Esophagus muscularis mucosa (tissue), 4 donors: ENCODE data around the gene ARHGEF40. TPM values are rescaled to one million over a fixed set of nuclear protein-coding genes. Genes with fewer than 3 reads are reported as not detected.
A peak's percentile ranks its signal among the peaks of the same experiment; 100 is the strongest.

Source experiments
- DNase-seq: peaks from one replicate; pipeline ENCODE4 v3.0.0-alpha.2; 2017; ENCODE audit errors: extremely low spot score
- H3K27ac ChIP-seq, 4 donors: fragments of 200-600 bp; sonication (generic); replicated peaks in 1 of 4; 1 replicate in 3 of 4; 2 replicates in 1 of 4; pipeline ENCODE4 v1.5.1; 2016 to 2019; ENCODE audit warnings: mild to moderate bottlenecking in 1 of 4
- H3K27me3 ChIP-seq, 4 donors: fragments of 200-600 bp; sonication (generic); one replicate each; pipeline versions ENCODE4 v1.5.1 to v1.6.0; 2016 to 2019
- H3K36me3 ChIP-seq, 4 donors: fragments of 200-600 bp; sonication (generic); one replicate each; pipeline ENCODE4 v1.5.1; 2016 to 2019
- H3K4me1 ChIP-seq, 4 donors: fragments of 200-600 bp; sonication (generic); one replicate each; pipeline ENCODE4 v1.5.1; 2016 to 2019
- H3K4me3 ChIP-seq, 4 donors: fragments of 200-600 bp; sonication (generic); 1 replicate in 2 of 4; 2 replicates in 2 of 4; pipeline ENCODE4 v1.5.1; 2016 to 2019; ENCODE audit warnings: mild to moderate bottlenecking in 4 of 4, moderate library complexity in 1 of 4
- H3K9me3 ChIP-seq, 4 donors: fragments of 200-600 bp; sonication (generic); 1 replicate in 3 of 4; 2 replicates in 1 of 4; pipeline ENCODE4 v1.5.1; 2016 to 2019
- EP300 ChIP-seq: sonication (generic); formaldehyde crosslinking; IDR thresholded peaks from one replicate; pipeline ENCODE4 v1.6.1; 2017; ENCODE audit warnings: antibody characterized with exemption
- POLR2A ChIP-seq: fragments of 450-650 bp; IDR thresholded peaks from one replicate; pipeline ENCODE4 v1.6.1; 2017; ENCODE audit warnings: antibody characterized with exemption, moderate library complexity, mild to moderate bottlenecking, low read depth
- POLR2AphosphoS5 ChIP-seq, 2 donors: sonication (generic); formaldehyde crosslinking; IDR thresholded peaks; one replicate each; pipeline ENCODE4 v1.6.1; 2017; ENCODE audit warnings: antibody characterized with exemption in 2 of 2
- WGBS: methylation state at CpG from one replicate; pipeline ENCODE4 v1.1.5; 2018; 5-methylcytosine and 5-hydroxymethylcytosine counted together
- intact Hi-C: fragments of 100-400 bp; cut with DNase I; formaldehyde crosslinking; loops from one replicate; pipeline ENCODE4 v1.15.1; 2023
- total RNA-seq, 4 donors: library from RNA; depleted of rRNA; stranded (reverse); fragments of >200 nt; gene quantifications; one replicate each; pipeline versions ENCODE4 v1.1.0 to v1.2.1, GENCODE V29; 2016
- TF ChIP-seq, protein P1 (sequence below), 3 experiments: fragments of 200-600 bp in 2 of 3; fragments of 450-650 bp in 1 of 3; sonication (generic) in 2 of 3; IDR thresholded peaks; one replicate each; pipeline ENCODE4 v1.5.1; 2017 to 2019; ENCODE audit warnings: antibody characterized with exemption in 3 of 3, mild to moderate bottlenecking in 2 of 3, moderate library complexity in 1 of 3

ARHGEF40 gene
- total RNA-seq, 4 donors from 2014 or later: 19.4 to 47.3 (median 27.0) TPM

DNA sequence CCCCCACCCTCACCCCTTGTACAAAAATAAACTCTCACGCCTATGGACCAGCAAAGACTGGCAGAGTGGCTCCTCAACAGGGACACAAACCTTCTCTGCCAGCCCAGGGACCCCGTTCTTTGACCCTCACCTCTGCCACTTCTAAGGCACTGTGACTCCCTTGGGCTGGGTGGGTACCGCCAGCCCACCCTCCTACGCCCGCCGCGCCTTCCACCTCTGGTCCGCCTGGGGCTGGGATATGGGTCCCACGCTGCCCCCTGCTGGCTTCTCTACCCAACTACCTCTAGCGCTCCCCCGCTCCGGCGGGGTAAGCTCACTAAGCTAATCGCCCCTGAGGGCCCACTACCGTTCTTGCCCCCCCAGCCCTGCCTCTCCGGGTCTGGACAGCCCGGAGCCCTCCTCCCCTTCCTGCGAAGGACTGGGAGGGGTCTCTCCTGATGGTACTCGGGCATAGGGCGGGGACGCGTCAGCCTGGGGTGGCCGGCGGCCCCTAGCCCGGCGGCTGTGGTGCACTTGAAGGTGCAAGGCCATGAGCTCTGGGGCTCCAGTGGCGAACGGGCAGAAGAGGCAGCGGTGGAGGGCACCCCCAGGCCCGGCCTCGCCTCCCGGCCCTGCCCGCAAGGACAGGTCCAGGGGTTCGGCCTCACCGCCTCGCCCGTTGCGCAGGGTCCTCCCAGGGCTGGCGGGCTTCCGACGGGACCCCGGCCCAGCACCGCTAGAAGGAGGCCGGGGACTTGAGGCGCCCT, 20.3 kb downstream of the ARHGEF40 start:
- Histone ChIP-seq H3K9me3 (no peaks in the 10 kb centered on the region), H3K27me3 (no peaks in the 10 kb centered on the region), H3K4me1 (peaks cover 9 to 57% (median 47%) of the 10 kb centered on the region in 4 donors), H3K4me3 (no peak overlapping the region), H3K27ac (peak overlapping the region; percentile 4 to 43 (median 22)), H3K36me3 (peaks cover 33 to 78% (median 58%) of the 10 kb centered on the region in 4 donors)
- DNase-seq: no peak
- WGBS: 71% methylated on average over 18 of the region's 45 CpGs
- TF ChIP-seq POLR2AphosphoS5 (IDR thresholded peaks at IDR 0.05): no peak
- TF ChIP-seq POLR2A: no peak
- no peak for TF ChIP-seq EP300
- TF ChIP-seq, protein P1, sequence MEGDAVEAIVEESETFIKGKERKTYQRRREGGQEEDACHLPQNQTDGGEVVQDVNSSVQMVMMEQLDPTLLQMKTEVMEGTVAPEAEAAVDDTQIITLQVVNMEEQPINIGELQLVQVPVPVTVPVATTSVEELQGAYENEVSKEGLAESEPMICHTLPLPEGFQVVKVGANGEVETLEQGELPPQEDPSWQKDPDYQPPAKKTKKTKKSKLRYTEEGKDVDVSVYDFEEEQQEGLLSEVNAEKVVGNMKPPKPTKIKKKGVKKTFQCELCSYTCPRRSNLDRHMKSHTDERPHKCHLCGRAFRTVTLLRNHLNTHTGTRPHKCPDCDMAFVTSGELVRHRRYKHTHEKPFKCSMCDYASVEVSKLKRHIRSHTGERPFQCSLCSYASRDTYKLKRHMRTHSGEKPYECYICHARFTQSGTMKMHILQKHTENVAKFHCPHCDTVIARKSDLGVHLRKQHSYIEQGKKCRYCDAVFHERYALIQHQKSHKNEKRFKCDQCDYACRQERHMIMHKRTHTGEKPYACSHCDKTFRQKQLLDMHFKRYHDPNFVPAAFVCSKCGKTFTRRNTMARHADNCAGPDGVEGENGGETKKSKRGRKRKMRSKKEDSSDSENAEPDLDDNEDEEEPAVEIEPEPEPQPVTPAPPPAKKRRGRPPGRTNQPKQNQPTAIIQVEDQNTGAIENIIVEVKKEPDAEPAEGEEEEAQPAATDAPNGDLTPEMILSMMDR (IDR thresholded peaks at IDR 0.05): peak; percentile 59 to 75 (median 60)
- intact Hi-C loops: loop anchor here (5.0 to 10.0 kb wide), 2 partner anchors 73 to 174 kb away; partner anchors contain the start of gene HNRNPC

DNA sequence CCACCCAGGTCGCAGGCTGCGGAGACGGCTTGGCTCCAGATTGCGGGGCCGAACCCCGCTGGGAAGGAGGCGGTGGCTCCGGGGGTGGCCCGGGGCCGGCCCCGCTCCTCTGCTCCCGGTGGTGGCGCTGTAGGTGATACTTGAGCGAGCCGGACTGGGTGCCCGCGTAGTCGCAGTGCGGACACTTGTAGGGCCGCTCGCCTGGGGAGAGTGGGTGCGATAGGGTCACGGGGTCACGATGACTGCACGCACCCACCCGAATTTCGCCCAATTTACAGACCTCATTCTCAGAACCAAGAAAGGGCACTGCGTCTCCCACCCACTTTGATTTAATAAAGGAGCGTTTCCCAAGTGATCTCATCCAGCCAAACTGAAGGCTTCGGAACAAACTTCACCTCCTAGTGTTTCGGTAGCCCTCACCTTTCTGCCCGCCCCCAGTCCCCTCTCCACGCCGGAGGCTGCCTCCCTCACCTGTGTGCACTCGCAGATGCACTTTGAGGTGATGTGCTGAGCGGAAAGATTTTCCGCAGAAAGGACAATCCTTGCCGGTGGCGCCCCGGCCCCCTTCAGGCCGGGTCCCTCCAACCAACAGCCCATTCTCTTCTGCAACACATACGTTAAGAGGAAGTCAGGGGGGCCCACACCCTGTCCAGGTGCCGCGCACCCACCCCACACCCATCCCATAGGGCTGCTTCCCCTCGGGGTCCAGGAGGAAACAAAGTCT, 21.0 kb downstream of the ARHGEF40 start:
- intact Hi-C loops: loop anchor here (5.0 to 10.0 kb wide), 2 partner anchors 74 to 174 kb away; partner anchors contain the start of gene HNRNPC
- Histone ChIP-seq H3K36me3 (peaks cover 33 to 71% (median 51%) of the 10 kb centered on the region in 4 donors), H3K27me3 (no peaks in the 10 kb centered on the region), H3K4me1 (peaks cover 10 to 64% (median 51%) of the 10 kb centered on the region in 4 donors), H3K27ac (peak overlapping the region in 2 of 4 donors; percentile 18 to 43), H3K9me3 (no peaks in the 10 kb centered on the region), H3K4me3 (no peak overlapping the region)
- WGBS: 84% methylated on average over 35 of the region's 45 CpGs
- TF ChIP-seq EP300 (no peak), POLR2AphosphoS5 (IDR thresholded peaks at IDR 0.05) (no peak), POLR2A (no peak)
- TF ChIP-seq, protein P1 (IDR thresholded peaks at IDR 0.05): no peak
- DNase-seq: no peak

DNA sequence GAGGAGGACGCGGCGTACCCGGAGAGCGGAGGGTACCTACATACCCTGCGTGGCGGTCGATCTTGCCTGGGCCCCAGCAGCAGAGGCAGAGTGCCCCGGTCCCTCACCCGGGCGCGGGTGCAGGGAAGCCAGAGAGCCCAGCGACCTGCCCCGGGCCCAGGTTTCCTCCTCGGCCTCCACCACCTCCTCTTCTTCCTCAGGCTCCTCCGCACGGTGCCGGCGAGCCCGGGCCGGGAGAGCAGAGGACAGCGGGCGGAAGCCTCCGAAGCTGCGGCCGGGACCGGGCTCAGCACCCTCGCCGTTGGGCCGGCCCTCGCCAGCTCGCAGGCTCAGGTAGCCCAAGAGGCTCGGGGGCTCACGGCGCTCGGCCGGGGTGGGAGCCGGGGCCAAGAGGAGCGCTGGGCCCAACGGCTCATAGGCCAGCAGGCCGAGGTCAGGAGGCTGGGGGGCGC, 21.7 kb downstream of the ARHGEF40 start:
- peaks cover 15 to 71% (median 58%) of the 10 kb centered on the region in 4 donors for H3K4me1 ChIP-seq
- H3K36me3 ChIP-seq: peaks cover 32 to 63% (median 47%) of the 10 kb centered on the region in 4 donors
- intact Hi-C loops: loop anchor here (1.0 to 10.0 kb wide), 4 partner anchors 12 to 173 kb away; partner anchors contain the start of genes ARHGEF40 and HNRNPC
- no peaks in the 10 kb centered on the region for H3K9me3 ChIP-seq
- H3K4me3 ChIP-seq: no peak overlapping the region
- no peak for DNase-seq
- H3K27ac ChIP-seq: peak overlapping the region; percentile 28 to 70 (median 38)
- TF ChIP-seq EP300 (no peak), POLR2AphosphoS5 (IDR thresholded peaks at IDR 0.05) (no peak), POLR2A (no peak)
- TF ChIP-seq, protein P1 (IDR thresholded peaks at IDR 0.05): no peak
- 91% methylated on average over 20 of the region's 42 CpGs for WGBS
- no peaks in the 10 kb centered on the region for H3K27me3 ChIP-seq

DNA sequence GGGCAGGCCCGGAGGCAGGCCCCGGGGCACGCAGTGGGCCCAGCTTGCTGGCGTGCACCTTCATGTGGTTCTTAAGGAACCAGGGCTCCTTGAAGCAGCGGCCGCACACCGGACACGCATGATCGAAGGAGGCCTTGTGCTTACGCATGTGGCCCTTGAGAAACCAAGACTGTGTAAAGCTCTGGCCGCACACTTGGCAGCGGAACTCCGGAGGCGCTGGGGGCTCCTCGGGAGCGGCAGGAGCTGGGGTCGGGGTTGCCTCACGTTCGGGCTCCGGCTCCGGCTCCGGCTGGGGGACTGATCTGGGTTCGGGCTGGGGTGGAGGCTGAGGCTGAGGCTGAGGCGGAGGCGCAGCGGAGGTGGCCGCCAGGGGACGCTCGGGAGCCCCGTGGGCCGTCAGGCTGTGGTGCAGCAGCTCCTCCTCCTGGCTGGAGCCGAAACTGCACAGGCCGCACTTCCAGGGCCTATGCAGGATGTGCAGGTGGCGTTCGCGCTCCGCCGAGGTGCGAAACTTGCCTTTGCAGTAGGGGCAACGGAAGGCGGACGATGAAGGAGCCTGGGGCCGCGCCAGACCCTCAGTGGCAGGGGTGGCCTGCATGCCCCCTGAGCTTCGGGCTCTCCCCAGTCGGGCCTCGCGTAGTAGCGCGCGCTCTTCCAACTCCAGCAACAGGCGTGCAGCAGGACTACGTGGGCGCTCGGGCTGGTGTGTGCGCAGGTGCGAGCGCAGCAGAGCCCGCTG, 22.3 kb downstream of the ARHGEF40 start:
- no peak for DNase-seq
- peak; percentile 28 for TF ChIP-seq POLR2A
- no peak for TF ChIP-seq EP300
- peak; percentile 48 to 84 for TF ChIP-seq POLR2AphosphoS5 (IDR thresholded peaks at IDR 0.05)
- TF ChIP-seq, protein P1 (IDR thresholded peaks at IDR 0.05): peak in 2 of 3 experiments; percentile 100
- peaks cover 13 to 71% (median 59%) of the 10 kb centered on the region in 4 donors for H3K4me1 ChIP-seq
- peaks cover 32 to 57% (median 45%) of the 10 kb centered on the region in 4 donors for H3K36me3 ChIP-seq
- H3K9me3 ChIP-seq: no peaks in the 10 kb centered on the region
- 26% methylated on average over 28 of the region's 59 CpGs for WGBS
- peak overlapping the region; percentile 28 to 70 (median 38) for H3K27ac ChIP-seq
- H3K4me3 ChIP-seq: no peak overlapping the region
- no peaks in the 10 kb centered on the region for H3K27me3 ChIP-seq
- intact Hi-C loops: loop anchor here (1.0 to 10.0 kb wide), 4 partner anchors 12 to 172 kb away; partner anchors contain the start of genes ARHGEF40 and HNRNPC
